ENCODE measurements around the gene DUSP5.
"Not testable (repeated sequence)": the region's sequence is repeated elsewhere in the genome, so short reads cannot be mapped to it uniquely, and the experiment has no call there.

Gene DUSP5

GRCh38 chr10:110497438-110498086 lies at the start of gene DUSP5:
Gene DUSP5 (plus strand): TSS chr10:110497907. CDS start chr10:110498122, 215 bp downstream.
- DNase-seq: peak; percentile 81

- no peak for DNase-seq
Measured at GRCh38 chr10:110448682-110449418, 48.9 kb upstream of the DUSP5 start.

GRCh38 chr10:110455446-110455845 lies 42.3 kb upstream of the DUSP5 start:
- no peak for DNase-seq

DNA sequence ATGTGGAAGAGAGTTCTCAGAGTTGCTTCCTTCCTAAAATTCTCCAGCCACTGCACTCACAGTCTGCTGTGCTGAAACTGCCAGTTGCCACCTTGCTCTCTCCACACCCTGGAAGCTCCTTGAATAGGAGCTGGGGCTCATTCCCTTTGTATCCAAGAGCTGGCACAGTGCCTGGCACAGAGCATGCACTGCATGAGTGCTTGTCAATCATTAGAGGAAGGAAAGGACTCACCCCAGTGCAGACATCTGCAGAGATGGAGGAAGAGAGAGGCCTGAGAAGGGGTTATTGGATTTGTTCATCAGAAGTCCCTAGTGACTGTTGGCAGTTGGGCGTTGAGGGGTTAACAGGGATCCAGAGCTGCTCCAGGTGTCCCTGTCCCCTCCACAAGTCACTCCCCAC lies 41.7 kb upstream of the DUSP5 start:
- DNase-seq: no peak

DNA sequence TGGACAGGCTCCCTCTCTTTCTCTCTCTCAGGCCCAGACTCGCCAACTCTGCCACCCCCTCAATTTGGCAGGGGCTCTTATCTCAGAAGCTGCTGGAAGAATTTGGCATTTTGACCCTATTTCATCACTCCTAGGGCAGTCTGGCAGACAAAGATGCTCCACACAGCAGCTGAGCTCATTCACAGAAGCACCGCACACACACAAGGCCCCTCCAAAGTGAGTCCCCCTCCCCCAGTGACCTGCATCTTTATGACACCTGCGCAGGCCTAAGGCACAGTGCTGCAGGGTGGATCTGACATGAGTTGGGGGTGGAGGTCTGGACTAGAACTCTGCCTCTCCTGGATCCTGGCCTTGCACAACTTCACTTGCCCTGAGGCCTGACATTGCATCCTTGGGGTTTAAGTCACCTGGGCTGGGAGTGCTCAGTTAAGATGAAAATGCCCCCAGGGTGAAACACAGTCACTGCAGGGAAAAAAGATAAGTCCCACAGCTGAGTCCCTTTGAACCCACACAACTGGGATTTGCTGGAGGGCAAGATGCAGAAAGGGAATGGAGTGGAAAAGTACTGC lies 41.1 kb upstream of the DUSP5 start:
- DNase-seq: no peak

GRCh38 chr10:110457851-110458250 lies 39.9 kb upstream of the DUSP5 start:
- no peak for DNase-seq

DNA sequence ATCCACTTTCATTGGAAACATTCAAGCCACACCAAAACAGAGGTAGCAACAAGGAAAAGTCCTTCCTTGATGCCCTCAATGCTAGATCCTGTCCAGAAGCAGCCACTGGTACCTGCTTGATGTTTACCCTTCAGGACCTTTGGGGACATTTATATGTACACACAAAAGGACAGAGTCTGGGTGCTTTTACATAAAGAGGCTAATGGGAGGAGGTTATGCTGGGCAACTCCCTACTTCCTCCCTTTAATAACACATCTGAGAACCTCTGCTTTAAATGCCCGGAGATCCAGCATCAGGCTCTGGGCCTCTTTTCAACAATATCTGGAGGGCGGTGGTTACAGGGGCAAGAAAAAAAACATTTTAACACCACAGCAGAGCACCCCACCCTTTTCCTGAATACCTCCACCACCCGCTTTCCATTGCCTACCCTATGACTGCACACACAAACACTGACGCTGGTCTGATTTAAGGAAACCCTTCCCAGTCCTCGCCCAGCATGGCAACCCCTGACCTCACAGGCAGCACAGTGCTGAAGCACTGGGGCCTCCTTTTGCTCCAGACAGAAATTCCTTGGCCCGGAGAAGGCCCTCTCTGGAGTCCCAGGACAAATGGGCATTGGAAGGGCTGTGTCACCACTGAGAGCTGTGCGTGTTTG lies 39.3 kb upstream of the DUSP5 start:
- no peak for DNase-seq

DNA sequence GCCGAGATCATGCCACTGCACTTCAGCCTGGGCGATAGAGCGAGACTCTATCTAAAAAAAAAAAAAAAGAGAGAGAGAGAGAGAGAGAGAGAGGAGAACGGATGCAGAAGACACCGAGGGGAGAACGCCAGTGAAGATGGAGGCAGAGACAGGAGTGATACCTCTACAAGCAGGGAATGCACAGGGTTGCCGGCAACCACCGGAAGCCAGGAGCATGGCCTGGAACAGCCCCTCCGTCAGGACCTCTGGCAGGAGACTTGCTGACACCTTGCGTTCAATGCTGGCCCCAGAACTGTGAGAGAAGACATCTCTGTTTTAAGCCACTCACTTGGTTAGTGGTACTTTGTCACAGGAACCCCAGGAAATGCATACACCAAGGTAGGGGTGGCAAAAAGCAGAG lies 38.1 kb upstream of the DUSP5 start:
- DNase-seq: no peak

- DNase-seq: no peak
Measured at GRCh38 chr10:110460111-110460809, 37.4 kb upstream of the DUSP5 start.

DNA sequence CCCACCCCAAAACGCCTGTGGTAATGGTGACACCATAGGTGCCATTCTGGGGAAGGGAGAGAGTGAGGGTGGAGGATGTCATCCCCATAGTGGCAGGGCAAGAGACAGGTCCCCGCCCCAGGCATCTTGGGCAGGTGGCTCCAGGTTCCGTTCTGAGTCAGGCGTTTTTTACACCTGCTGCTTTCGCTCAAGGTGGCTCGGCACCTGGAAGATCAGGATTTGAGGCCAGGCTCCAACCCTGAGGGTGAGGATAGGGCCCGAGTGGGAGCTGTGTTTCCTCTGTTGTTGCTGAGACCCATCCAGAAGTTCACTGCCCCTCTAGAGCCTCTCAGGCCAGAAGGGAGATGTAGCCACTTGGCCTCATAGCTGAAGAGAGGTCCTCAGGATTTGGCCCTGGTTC lies 36.6 kb upstream of the DUSP5 start:
- no peak for DNase-seq

GRCh38 chr10:110461530-110461929 lies 36.2 kb upstream of the DUSP5 start:
- no peak for DNase-seq

- no peak for DNase-seq
Measured at GRCh38 chr10:110462166-110463095, 35.3 kb upstream of the DUSP5 start.

GRCh38 chr10:110468258-110468657 lies 29.4 kb upstream of the DUSP5 start:
- DNase-seq: not testable (repeated sequence)

GRCh38 chr10:110470541-110470940 lies 27.2 kb upstream of the DUSP5 start:
- DNase-seq: not testable (repeated sequence)

DNA sequence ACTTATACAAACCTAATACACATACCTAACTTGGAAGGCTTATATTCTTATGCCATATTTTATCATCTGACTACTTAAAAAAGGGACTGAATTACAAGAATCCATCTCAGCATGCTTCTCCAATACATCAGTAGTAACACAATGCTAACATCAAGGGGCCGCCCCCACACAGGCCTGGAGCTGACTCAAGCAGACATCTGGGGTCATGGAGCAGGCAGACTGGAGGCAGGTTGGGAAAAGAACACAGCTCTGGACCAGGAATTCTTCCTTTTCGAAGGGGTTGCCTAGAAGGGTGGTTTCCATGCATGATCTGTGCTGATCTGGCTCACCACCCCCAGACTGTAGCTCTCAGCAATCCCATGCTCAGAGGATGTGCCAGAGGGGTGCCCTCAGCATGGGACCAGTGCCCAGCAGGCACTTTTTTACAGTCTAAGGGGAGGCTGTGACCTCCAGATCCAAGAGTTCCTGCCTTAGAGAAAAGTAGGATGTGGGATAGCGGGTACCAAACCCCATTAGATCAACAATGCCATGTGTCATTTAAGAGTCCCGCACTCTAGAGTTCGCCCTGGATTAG lies 26.1 kb upstream of the DUSP5 start:
- no peak for DNase-seq

DNA sequence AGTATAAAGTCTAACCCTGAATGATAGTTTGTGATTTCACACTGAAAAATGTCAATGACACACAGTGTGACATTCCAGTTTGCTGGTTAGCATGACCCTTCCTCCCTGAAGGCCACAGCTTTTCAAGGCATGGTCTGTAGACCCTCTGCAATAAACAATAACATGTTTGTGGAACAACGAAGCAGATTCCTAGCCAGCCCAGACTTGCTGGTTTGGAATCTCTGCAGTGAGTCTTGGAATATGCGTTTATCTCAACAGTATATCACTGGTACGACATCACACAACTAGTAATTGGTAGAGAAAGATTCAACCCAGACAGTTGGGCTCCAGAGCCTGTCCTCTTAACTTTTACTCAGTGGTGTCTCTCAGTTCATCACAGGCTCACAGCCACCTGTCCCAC lies 23.7 kb upstream of the DUSP5 start:
- no peak for DNase-seq

- DNase-seq: no peak
Measured at GRCh38 chr10:110474826-110475225, 22.9 kb upstream of the DUSP5 start.

- DNase-seq: no peak
Measured at GRCh38 chr10:110475722-110476515, 21.8 kb upstream of the DUSP5 start.

GRCh38 chr10:110479710-110480109 lies 18.0 kb upstream of the DUSP5 start:
- no peak for DNase-seq

GRCh38 chr10:110480387-110480786 lies 17.3 kb upstream of the DUSP5 start:
- DNase-seq: no peak

GRCh38 chr10:110481919-110482318 lies 15.8 kb upstream of the DUSP5 start:
- DNase-seq: no peak
